GM12874 (cell line): ENCODE measurements around the gene PON2.

Experiments
- CTCF ChIP-seq: IDR thresholded peaks from 2 replicates; pipeline ENCODE4 v1.5.1; 2011; ENCODE audit warnings: low read depth, mild to moderate bottlenecking, control low read depth, low read length, moderate library complexity; ENCODE audit not compliant: insufficient read depth

Gene PON2

GRCh38 chr7:95397381-95397780 is 37.4 kb downstream of the PON2 start:
- no peak for TF ChIP-seq CTCF

- TF ChIP-seq CTCF = peak; percentile 70
Observed at GRCh38 chr7:95396136-95397032, 38.4 kb downstream of the PON2 start, which contains the start of gene PON3. Gene PON3, minus strand, starts transcription at chr7:95396375. Its CDS starts 25 bp downstream, at chr7:95396350.

GRCh38 chr7:95395755-95396135 is 39.1 kb downstream of the PON2 start:
- TF ChIP-seq CTCF = no peak

GRCh38 chr7:95394370-95394769 is 40.5 kb downstream of the PON2 start:
- no peak for TF ChIP-seq CTCF

- TF ChIP-seq CTCF = no peak
Observed at GRCh38 chr7:95391761-95392160, 43.1 kb downstream of the PON2 start.

GRCh38 chr7:95389516-95389915 is 45.3 kb downstream of the PON2 start:
- no peak for TF ChIP-seq CTCF

- TF ChIP-seq CTCF = no peak
Observed at GRCh38 chr7:95376632-95377400, 58.0 kb downstream of the PON2 start.
